TTC549 (cell line): ENCODE measurements around the gene POU3F3.

ENCODE experiments used
- FAIRE-seq: peaks from 2 replicates; lab custom pipeline; 2012; peaks lifted over from hg19 to GRCh38; lab: Jason Lieb, UNC

The POU3F3 gene

DNA sequence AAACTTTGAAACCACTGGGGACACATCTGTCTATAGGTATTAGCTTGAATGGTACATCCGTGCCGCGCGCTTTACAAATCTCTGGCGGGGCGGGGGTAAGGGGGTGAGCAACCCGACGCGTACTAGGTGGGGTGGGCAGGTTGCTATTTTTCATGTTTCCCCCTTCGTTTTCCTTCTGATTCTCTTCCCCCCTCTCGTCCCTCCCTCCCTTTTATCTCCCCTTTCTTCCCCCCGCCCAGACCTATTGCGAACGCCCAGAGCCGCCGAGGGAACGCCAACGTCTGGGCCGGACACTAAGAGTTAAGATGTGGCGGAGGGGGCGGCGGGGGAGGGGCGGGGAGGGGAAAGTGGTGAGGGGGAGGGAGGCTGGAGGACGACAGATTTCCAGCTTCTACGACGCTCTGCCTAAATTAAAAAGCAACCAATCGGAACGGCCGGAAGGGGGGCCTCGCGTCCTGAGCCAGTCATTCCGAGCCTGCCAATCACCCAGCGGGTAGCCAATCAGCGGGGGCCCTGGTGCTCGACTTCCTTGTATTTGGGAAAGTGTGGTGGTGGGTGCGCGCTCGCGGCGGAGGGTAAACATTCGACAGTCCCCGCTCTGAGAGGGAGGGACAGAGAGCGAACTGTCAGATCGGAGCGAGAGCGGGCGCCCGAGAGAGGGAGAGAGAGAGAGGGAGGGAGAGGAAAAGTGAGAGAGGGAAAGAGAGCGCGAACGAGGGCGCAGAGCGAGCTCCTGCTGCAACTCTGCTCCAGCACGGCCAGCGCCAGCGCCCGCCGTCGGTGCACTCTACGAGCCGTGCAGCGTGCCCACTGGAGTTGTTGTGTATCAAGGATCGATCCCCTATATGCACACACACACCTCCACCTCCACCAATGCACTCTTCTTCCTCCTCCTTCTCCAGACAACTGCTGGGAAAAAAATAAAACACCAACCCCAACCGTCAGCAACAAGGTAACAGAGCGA, at the start of gene POU3F3:
TSS of gene POU3F3 (plus strand) at position 582 of the 964 bp plus-strand sequence. CDS start 1,396 bp downstream, outside the sequence.
- FAIRE-seq, result no peak

- no peak for FAIRE-seq
Measured at GRCh38 chr2:104804148-104804890, 49.6 kb upstream of the POU3F3 start.

DNA sequence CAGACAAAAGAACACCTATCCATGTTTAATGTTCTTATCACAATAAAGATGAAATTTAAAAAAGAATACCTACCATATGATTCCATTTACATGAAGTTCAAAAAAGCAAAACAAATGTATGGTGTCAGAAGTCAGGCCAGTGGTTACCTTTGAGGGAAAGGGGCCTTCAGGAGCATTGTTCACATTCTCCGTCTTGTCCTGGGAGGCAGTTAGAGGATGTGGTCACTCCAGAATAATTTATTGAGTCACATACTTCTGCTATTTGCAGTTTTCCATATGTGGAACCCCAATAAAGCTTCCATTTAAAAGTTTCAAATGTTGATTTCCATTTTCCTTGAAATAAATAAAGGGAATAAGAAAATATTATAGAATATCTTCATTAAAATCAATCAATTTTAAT, 41.6 kb upstream of the POU3F3 start:
- FAIRE-seq, result no peak

DNA sequence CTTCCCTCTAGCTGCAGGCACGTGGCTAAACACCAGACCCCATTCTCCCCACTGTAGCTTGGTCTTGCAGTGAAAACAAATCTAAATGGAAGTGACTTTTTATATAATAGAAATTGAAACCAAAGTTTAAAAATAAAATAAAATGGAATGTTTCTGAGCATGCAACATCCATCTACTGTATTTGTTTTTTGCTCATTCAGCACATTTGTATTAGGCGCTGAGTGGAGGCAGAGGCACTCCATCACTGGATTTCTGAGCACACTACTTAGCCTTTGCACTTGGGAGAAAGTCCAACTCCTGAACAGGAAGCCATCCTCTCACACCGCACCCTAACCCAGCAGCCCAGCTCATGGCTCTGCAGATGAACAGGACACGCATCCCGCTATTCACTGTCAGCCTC, 37.8 kb upstream of the POU3F3 start:
- no peak for FAIRE-seq

GRCh38 chr2:104818264-104818663, 35.7 kb upstream of the POU3F3 start:
- no peak for FAIRE-seq

GRCh38 chr2:104820126-104820525, 33.8 kb upstream of the POU3F3 start:
- no peak for FAIRE-seq

DNA sequence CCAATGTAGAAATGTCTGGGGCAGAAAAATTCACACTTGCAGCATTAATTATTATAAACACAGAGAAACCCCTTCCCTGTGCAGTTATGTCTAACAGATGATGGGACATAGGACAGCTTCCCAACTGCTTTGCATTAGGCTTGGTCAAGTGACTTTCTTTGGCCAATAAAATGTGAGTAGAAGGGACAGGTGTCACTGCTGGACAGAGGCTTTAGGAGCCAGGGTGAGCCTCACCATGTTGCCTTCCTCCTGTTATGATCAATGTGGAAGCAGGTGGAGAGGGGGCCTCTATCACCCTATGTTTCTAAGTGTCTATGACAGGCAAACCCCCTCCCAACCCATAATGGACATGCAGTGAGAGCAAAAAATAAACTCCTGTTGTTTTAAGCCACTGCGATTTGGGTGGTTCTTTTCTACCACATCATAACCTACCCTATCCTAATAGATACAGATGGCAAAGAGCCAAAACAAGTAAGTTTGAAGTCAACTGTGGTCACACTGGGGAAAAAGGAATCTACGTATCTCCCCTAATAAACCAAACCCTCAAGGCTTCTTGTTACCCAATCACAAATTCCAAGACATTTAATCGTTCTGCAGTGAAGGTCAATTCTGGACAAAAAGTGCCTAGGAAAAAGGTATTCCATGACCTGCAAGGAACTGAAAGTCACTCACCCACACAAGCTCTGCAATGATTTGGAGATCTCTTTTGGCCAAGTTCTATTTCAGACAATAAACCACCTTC, 28.6 kb upstream of the POU3F3 start:
- FAIRE-seq, result no peak

DNA sequence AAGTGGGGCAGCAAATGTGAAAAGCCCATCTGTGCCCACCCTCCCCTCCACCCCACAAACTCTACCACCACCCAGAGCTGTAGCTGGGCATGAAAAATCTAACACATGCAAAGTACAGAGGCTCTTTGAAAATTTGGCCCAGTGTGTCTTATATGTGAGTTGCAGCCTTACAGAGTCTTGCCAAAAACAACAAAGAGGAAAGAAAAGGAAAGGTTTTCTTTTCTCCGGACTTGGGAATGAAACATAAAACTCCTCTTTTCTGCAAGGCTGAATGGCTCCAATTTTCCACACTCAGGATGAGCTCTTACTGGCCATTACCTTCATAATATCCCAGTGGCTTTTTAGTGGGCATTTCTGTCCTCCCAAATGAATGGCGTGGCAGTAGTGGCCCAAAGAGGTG, 27.9 kb upstream of the POU3F3 start:
- FAIRE-seq, result no peak

GRCh38 chr2:104831742-104832141, 22.2 kb upstream of the POU3F3 start:
- FAIRE-seq, result no peak

DNA sequence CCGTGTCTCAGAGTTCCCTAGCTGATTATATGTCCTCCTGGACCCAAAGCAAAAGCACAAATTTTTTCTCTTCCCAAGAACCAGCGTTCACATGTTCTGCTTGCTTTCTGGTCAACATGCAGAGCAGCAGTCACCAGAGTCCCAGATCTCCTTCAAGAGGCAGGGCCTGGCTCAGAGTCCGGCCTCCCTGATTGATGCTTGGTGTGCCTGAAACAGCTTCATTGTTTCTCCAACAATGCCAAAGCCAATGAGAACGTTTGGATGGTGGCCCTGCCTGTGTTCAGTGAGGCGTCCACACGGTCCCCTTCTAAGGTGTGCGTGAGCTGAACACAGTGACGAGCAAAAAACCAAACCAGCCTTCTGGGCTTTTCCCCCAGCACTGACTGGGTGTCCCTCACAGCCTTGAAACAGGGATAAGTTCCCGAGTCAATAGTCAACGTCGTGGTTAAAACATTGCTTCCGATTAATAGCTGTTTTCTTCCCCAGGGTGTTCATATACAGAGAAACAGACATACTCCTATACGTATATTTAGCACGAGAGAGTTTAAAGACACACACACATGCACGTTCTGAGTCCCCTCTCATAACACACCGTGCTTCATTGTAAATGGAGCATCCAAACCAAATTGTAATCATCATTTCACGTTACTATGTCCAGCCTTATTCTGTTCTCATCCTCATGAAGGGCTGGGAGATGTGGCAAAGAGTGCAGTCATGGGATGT, 19.3 kb upstream of the POU3F3 start:
- FAIRE-seq, result no peak

GRCh38 chr2:104836265-104836664, 17.6 kb upstream of the POU3F3 start:
- FAIRE-seq, result no peak

GRCh38 chr2:104836841-104837240, 17.1 kb upstream of the POU3F3 start:
- FAIRE-seq, result no peak

GRCh38 chr2:104840156-104840555, 13.8 kb upstream of the POU3F3 start:
- no peak for FAIRE-seq

DNA sequence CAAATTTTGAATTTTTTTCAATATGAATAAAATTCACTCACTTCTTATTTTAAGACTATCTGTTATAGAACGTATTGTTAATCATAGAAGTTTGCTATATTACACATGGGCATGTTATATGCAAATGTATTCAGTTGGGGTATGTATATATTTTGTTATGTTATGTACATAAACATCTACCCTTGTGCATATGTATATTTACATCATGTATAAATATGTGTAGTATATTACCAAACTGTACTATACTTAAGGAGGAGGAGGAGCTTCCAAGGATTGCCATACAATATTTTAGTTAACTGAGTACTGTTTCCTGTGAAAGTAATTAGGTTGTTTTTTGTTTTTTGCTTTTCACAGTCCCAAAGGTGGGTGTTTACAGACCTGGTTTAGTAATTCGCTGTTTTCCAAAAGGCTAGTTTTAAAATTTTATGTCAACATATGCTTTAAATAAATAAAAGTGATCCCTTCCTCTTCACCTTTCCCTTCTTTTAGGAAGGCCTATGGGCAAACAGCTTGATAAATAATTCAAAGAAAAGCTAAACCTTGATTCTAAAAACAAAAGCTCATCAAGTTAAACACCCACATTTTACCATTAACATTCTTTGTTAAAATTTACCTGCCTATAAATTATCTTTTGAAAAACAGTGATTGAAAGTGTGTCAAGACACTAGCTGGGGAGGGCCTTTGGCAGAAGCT, 12.9 kb upstream of the POU3F3 start:
- no peak for FAIRE-seq

- no peak for FAIRE-seq
Measured at GRCh38 chr2:104841744-104842143, 12.2 kb upstream of the POU3F3 start.

DNA sequence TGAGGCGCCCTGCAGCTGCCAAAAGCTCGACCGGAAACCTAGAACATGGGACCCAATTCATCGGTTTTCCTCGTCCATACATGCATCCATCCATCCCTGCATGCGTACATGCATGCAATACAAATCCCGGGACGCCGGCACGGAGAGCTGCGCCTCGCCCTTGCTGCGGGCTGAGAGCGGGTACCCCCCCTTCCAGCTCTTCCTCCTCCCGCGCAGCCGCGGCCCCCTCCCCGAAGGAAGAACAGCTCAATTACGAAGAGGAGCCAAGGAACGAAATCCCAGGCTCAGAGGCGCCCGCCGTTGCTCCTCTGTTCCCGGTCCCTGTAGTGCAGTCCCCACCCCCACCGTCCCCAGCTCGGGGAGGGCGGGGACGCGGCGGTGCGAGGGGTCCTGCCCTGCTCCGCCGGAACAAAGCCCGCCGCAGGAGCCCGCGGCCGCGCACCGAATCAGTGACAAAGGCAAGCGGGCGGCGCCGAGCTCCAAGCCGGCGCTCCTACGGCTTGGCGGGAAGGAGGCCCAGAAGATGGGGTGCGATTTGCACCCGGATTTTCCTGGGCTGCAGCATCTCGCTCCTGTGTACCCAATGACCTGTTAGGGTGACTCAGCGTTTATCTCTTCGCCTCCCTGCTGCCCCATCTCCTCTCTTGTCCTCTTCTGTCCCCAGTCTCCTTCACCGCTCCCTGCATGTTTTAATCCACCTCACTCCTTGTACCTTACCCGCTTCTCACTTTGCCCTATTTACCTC, 8.9 kb upstream of the POU3F3 start:
- no peak for FAIRE-seq

GRCh38 chr2:104845552-104845931, 8.4 kb upstream of the POU3F3 start:
- no peak for FAIRE-seq

DNA sequence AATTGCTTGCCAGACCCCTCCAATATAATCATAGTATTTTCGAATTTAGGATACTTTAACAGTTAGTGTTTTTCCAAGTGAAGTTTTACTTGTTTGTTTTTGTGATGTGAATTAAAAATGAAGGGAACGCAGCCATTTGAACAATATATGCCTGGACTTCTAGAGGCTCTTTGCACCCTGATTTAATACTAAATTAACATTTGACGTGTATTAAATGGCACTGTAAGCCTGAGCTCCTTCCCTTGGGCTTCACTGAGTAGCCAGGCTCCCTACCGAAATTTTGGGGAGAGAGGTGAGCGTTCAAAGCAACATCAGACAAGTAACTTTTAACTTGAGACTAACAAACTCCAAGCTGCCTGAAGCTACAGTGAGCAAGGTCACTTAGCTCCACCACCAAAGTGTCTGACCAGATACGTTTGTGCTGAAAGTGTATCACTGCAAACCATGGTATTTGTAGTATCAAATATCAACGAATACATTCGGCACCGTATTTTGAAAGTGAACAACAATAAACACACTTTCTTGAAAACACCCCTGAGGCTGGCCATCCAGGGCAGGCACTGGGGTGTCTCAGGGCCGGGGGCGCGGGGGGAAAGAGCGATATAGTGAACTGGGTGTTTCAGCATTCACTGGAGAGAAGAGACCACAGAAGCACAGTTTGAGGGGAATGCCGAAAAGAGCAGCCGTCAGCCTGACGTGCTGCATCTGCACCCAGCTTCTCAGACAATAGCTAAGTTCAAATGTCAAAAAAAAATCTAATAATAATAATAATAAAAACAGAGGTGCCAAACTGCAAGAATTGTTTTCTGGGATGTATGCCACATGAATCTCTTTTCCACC, 7.7 kb upstream of the POU3F3 start:
- no peak for FAIRE-seq

GRCh38 chr2:104846786-104847585, 6.9 kb upstream of the POU3F3 start:
- no peak for FAIRE-seq
